Measurements from ENCODE around the gene SNAI3. TPM values are rescaled to one million over a fixed set of nuclear protein-coding genes. Genes with fewer than 3 reads are reported as not detected.

Gene SNAI3
- total and polyA plus RNA-seq, 3 experiments from 2014 or later, result 2.2 to 13.5 (median 2.8) TPM

- H3K36me3 ChIP-seq (ENCODE audit: insufficient read depth, low read length), result peaks cover 39% of the 10 kb centered on the region
- no peaks in the 10 kb centered on the region for H3K4me1 ChIP-seq (ENCODE audit: insufficient read depth, low read length)
- no peaks in the 10 kb centered on the region for H3K9me3 ChIP-seq (ENCODE audit: low read length)
- CTCF ChIA-PET, result interaction anchor here (1.3 to 3.9 kb wide), 2 partner anchors 17 to 156 kb away, joined by 3 to 17 read pairs; no protein-coding TSS in a partner anchor
- DNase-seq, result no peak
- peaks cover 0 to 88% (median 5%) of the 10 kb centered on the region in 3 donors for H3K36me3 Mint-ChIP-seq
- peaks cover 0 to 5% of the 10 kb centered on the region in 2 donors for H3K27me3 Mint-ChIP-seq
- H3K9me3 Mint-ChIP-seq, result no peaks in the 10 kb centered on the region
- H3K4me3 ChIP-seq (ENCODE audit: low read length), result no peak overlapping the region
- no peaks in the 10 kb centered on the region for H3K27me3 ChIP-seq (ENCODE audit: insufficient read depth, low read length, poor library complexity, severe bottlenecking)
- no peaks in the 10 kb centered on the region for H3K4me1 Mint-ChIP-seq
- peak overlapping the region in 1 of 8 donors; percentile 39 for H3K27ac Mint-ChIP-seq
- H3K27ac ChIP-seq (ENCODE audit: low read depth, low read length), result no peak overlapping the region
- H3K4me3 Mint-ChIP-seq, result no peak overlapping the region
- POLR2A ChIA-PET, result no interaction called here
Measured at GRCh38 chr16:88719933-88720296, 33.6 kb upstream of the SNAI3 start.

GRCh38 chr16:88719267-88719932 lies 33.1 kb upstream of the SNAI3 start:
- no peak overlapping the region for H3K4me3 Mint-ChIP-seq
- H3K27me3 Mint-ChIP-seq, result peaks cover 0 to 5% of the 10 kb centered on the region in 2 donors
- ChIA-PET CTCF (interaction anchor here (1.3 to 3.9 kb wide), 2 partner anchors 18 to 155 kb away, joined by 3 to 17 read pairs; no protein-coding TSS in a partner anchor), POLR2A (no interaction called here)
- no peaks in the 10 kb centered on the region for H3K9me3 ChIP-seq (ENCODE audit: low read length)
- no peaks in the 10 kb centered on the region for H3K9me3 Mint-ChIP-seq
- no peak for DNase-seq
- no peaks in the 10 kb centered on the region for H3K4me1 ChIP-seq (ENCODE audit: insufficient read depth, low read length)
- H3K36me3 ChIP-seq (ENCODE audit: insufficient read depth, low read length), result peaks cover 39% of the 10 kb centered on the region
- H3K27ac ChIP-seq (ENCODE audit: low read depth, low read length), result no peak overlapping the region
- no peak overlapping the region for H3K4me3 ChIP-seq (ENCODE audit: low read length)
- H3K27me3 ChIP-seq (ENCODE audit: insufficient read depth, low read length, poor library complexity, severe bottlenecking), result no peaks in the 10 kb centered on the region
- no peak overlapping the region for H3K27ac Mint-ChIP-seq
- peaks cover 0 to 85% (median 5%) of the 10 kb centered on the region in 3 donors for H3K36me3 Mint-ChIP-seq
- H3K4me1 Mint-ChIP-seq, result no peaks in the 10 kb centered on the region

GRCh38 chr16:88718178-88718577 lies 31.9 kb upstream of the SNAI3 start:
- no peak for DNase-seq
- H3K27ac Mint-ChIP-seq, result peak overlapping the region in 5 of 8 donors; percentile 29 to 74 (median 50)
- H3K9me3 Mint-ChIP-seq, result no peaks in the 10 kb centered on the region
- peaks cover 0 to 82% (median 5%) of the 10 kb centered on the region in 3 donors for H3K36me3 Mint-ChIP-seq
- Histone ChIP-seq H3K4me3 (ENCODE audit: low read length) (no peak overlapping the region), H3K4me1 (ENCODE audit: insufficient read depth, low read length) (no peaks in the 10 kb centered on the region), H3K36me3 (ENCODE audit: insufficient read depth, low read length) (peaks cover 39% of the 10 kb centered on the region), H3K27me3 (ENCODE audit: insufficient read depth, low read length, poor library complexity, severe bottlenecking) (no peaks in the 10 kb centered on the region), H3K27ac (ENCODE audit: low read depth, low read length) (no peak overlapping the region), H3K9me3 (ENCODE audit: low read length) (no peaks in the 10 kb centered on the region)
- H3K27me3 Mint-ChIP-seq, result peaks cover 0 to 5% of the 10 kb centered on the region in 2 donors
- POLR2A ChIA-PET, result no interaction called here
- CTCF ChIA-PET, result interaction anchor here (3.9 kb wide), 1 partner anchor 19 kb away, joined by 17 read pairs; no protein-coding TSS in a partner anchor
- no peaks in the 10 kb centered on the region for H3K4me1 Mint-ChIP-seq
- H3K4me3 Mint-ChIP-seq, result no peak overlapping the region

GRCh38 chr16:88716601-88717001 lies 30.3 kb upstream of the SNAI3 start:
- H3K27me3 ChIP-seq (ENCODE audit: insufficient read depth, low read length, poor library complexity, severe bottlenecking), result no peaks in the 10 kb centered on the region
- DNase-seq, result no peak
- H3K4me3 ChIP-seq (ENCODE audit: low read length), result no peak overlapping the region
- peaks cover 0 to 72% (median 5%) of the 10 kb centered on the region in 3 donors for H3K36me3 Mint-ChIP-seq
- ChIA-PET POLR2A (interaction anchor here (1.0 kb wide), 1 partner anchor 9 kb away, joined by 3 read pairs; no protein-coding TSS in a partner anchor), CTCF (interaction anchor here (1.9 to 2.4 kb wide), 2 partner anchors 10 to 21 kb away, joined by 6 to 7 read pairs; no protein-coding TSS in a partner anchor)
- peaks cover 35% of the 10 kb centered on the region for H3K36me3 ChIP-seq (ENCODE audit: insufficient read depth, low read length)
- peaks cover 0 to 5% of the 10 kb centered on the region in 2 donors for H3K27me3 Mint-ChIP-seq
- no peaks in the 10 kb centered on the region for H3K4me1 ChIP-seq (ENCODE audit: insufficient read depth, low read length)
- no peaks in the 10 kb centered on the region for H3K9me3 ChIP-seq (ENCODE audit: low read length)
- no peak overlapping the region for H3K27ac ChIP-seq (ENCODE audit: low read depth, low read length)
- peak overlapping the region in 2 of 8 donors; percentile 29 to 57 for H3K27ac Mint-ChIP-seq
- no peaks in the 10 kb centered on the region for H3K9me3 Mint-ChIP-seq
- no peak overlapping the region for H3K4me3 Mint-ChIP-seq
- peaks cover 0 to 1% (median 0%) of the 10 kb centered on the region in 3 donors for H3K4me1 Mint-ChIP-seq

GRCh38 chr16:88716201-88716600 lies 29.9 kb upstream of the SNAI3 start:
- Histone ChIP-seq H3K36me3 (ENCODE audit: insufficient read depth, low read length) (peaks cover 32% of the 10 kb centered on the region), H3K4me3 (ENCODE audit: low read length) (no peak overlapping the region), H3K27me3 (ENCODE audit: insufficient read depth, low read length, poor library complexity, severe bottlenecking) (no peaks in the 10 kb centered on the region), H3K9me3 (ENCODE audit: low read length) (no peaks in the 10 kb centered on the region), H3K27ac (ENCODE audit: low read depth, low read length) (no peak overlapping the region), H3K4me1 (ENCODE audit: insufficient read depth, low read length) (no peaks in the 10 kb centered on the region)
- H3K4me3 Mint-ChIP-seq, result no peak overlapping the region
- peaks cover 0 to 68% (median 5%) of the 10 kb centered on the region in 3 donors for H3K36me3 Mint-ChIP-seq
- CTCF ChIA-PET, result interaction anchor here (1.9 to 2.4 kb wide), 2 partner anchors 9 to 21 kb away, joined by 6 to 7 read pairs; no protein-coding TSS in a partner anchor
- no peaks in the 10 kb centered on the region for H3K9me3 Mint-ChIP-seq
- H3K27ac Mint-ChIP-seq, result no peak overlapping the region
- peaks cover 0 to 1% (median 0%) of the 10 kb centered on the region in 3 donors for H3K4me1 Mint-ChIP-seq
- peaks cover 0 to 5% of the 10 kb centered on the region in 2 donors for H3K27me3 Mint-ChIP-seq
- POLR2A ChIA-PET, result interaction anchor here (1.0 kb wide), 1 partner anchor 9 kb away, joined by 3 read pairs; no protein-coding TSS in a partner anchor
- no peak for DNase-seq

- peaks cover 0 to 5% of the 10 kb centered on the region in 2 donors for H3K27me3 Mint-ChIP-seq
- H3K9me3 ChIP-seq (ENCODE audit: low read length), result no peaks in the 10 kb centered on the region
- peaks cover 0 to 5% (median 1%) of the 10 kb centered on the region in 3 donors for H3K4me1 Mint-ChIP-seq
- no peaks in the 10 kb centered on the region for H3K4me1 ChIP-seq (ENCODE audit: insufficient read depth, low read length)
- H3K27ac Mint-ChIP-seq, result no peak overlapping the region
- POLR2A ChIA-PET, result interaction anchor here (1.0 kb wide), 1 partner anchor 8 kb away, joined by 3 read pairs; no protein-coding TSS in a partner anchor
- CTCF ChIA-PET, result interaction anchor here (0.6 to 2.4 kb wide), 5 partner anchors 8 to 22 kb away, joined by 3 to 7 read pairs (median 6); no protein-coding TSS in a partner anchor
- no peaks in the 10 kb centered on the region for H3K27me3 ChIP-seq (ENCODE audit: insufficient read depth, low read length, poor library complexity, severe bottlenecking)
- peaks cover 27% of the 10 kb centered on the region for H3K36me3 ChIP-seq (ENCODE audit: insufficient read depth, low read length)
- no peak for DNase-seq
- no peaks in the 10 kb centered on the region for H3K9me3 Mint-ChIP-seq
- H3K4me3 Mint-ChIP-seq, result no peak overlapping the region
- H3K36me3 Mint-ChIP-seq, result peaks cover 0 to 62% (median 5%) of the 10 kb centered on the region in 3 donors
- H3K27ac ChIP-seq (ENCODE audit: low read depth, low read length), result no peak overlapping the region
- no peak overlapping the region for H3K4me3 ChIP-seq (ENCODE audit: low read length)
Measured at GRCh38 chr16:88715312-88716190, 29.2 kb upstream of the SNAI3 start.

- Mint-ChIP-seq H3K4me1 (peaks cover 0 to 6% (median 1%) of the 10 kb centered on the region in 3 donors), H3K36me3 (peaks cover 0 to 55% (median 5%) of the 10 kb centered on the region in 3 donors), H3K4me3 (no peak overlapping the region), H3K9me3 (no peaks in the 10 kb centered on the region), H3K27ac (no peak overlapping the region), H3K27me3 (peaks cover 0 to 3% of the 10 kb centered on the region in 2 donors)
- H3K9me3 ChIP-seq (ENCODE audit: low read length), result no peaks in the 10 kb centered on the region
- no peak overlapping the region for H3K27ac ChIP-seq (ENCODE audit: low read depth, low read length)
- POLR2A ChIA-PET, result interaction anchor here (0.5 to 0.6 kb wide), 2 partner anchors 71 to 132 kb away, joined by 3 to 5 read pairs; no protein-coding TSS in a partner anchor
- peaks cover 26% of the 10 kb centered on the region for H3K36me3 ChIP-seq (ENCODE audit: insufficient read depth, low read length)
- no peak for DNase-seq
- H3K4me3 ChIP-seq (ENCODE audit: low read length), result no peak overlapping the region
- no peaks in the 10 kb centered on the region for H3K27me3 ChIP-seq (ENCODE audit: insufficient read depth, low read length, poor library complexity, severe bottlenecking)
- no peaks in the 10 kb centered on the region for H3K4me1 ChIP-seq (ENCODE audit: insufficient read depth, low read length)
- CTCF ChIA-PET, result interaction anchor here (0.6 to 1.1 kb wide), 4 partner anchors 9 to 23 kb away, joined by 3 to 6 read pairs (median 3); no protein-coding TSS in a partner anchor
Measured at GRCh38 chr16:88714420-88715302, 28.4 kb upstream of the SNAI3 start.
